Pancreas (tissue), 10 donors: ENCODE data around the gene RSPH1. TPM values are rescaled to one million over a fixed set of nuclear protein-coding genes. Genes with fewer than 3 reads are reported as not detected.

Experiments
- ATAC-seq, 4 donors: fragments of 200-7000 bp; cut with Tn5 transposase; one replicate each; pipeline versions ENCODE4 v1.8.0 to v1.9.1; 2020; ENCODE audit warnings: mild to moderate bottlenecking in 4 of 4, moderate library complexity in 4 of 4
- DNase-seq, 6 donors: peaks; one replicate each; pipeline ENCODE4 v3.0.0-alpha.2; 2020
- FAIRE-seq: peaks from 2 replicates; lab custom pipeline; 2012; peaks lifted over from hg19 to GRCh38; lab: Jason Lieb, UNC
- H3K27ac ChIP-seq, 4 donors: fragments of 200-600 bp; sonication (generic); 1 replicate in 3 of 4; 2 replicates in 1 of 4; pipeline versions ENCODE4 v1.5.0 to v1.8.0; 2020
- H3K27me3 ChIP-seq, 4 donors: fragments of 200-600 bp; one replicate each; pipeline ENCODE4 v1.8.0; 2021
- H3K36me3 ChIP-seq, 3 donors: fragments of 200-600 bp; sonication (generic) in 1 of 3; one replicate each; pipeline versions ENCODE4 v1.5.0 to v1.8.0; 2020 to 2021
- H3K4me1 ChIP-seq, 3 donors: fragments of 200-600 bp; one replicate each; pipeline ENCODE4 v1.8.0; 2021
- H3K4me3 ChIP-seq, 4 donors: fragments of 200-600 bp; sonication (generic) in 2 of 4; one replicate each; pipeline versions ENCODE4 v1.5.0 to v1.8.0; 2020 to 2021
- H3K9me3 ChIP-seq, 4 donors: fragments of 200-600 bp; one replicate each; pipeline ENCODE4 v1.8.0; 2021
- CTCF ChIP-seq, 4 donors: fragments of 200-600 bp; sonication (generic) in 3 of 4; IDR thresholded peaks; one replicate each; pipeline versions ENCODE4 v1.5.0 to v1.8.0; 2021; ENCODE audit warnings: antibody characterized with exemption in 4 of 4
- WGBS, 2 donors: extraction: QIAGEN DNeasy Blood & Tissue Kit; methylation state at CpG; one replicate each; pipeline ENCODE4 v1.1.7; 2013; 5-methylcytosine and 5-hydroxymethylcytosine counted together
- intact Hi-C, 3 donors: fragments of 100-400 bp; cut with DNase I; formaldehyde crosslinking; loops; one replicate each; pipeline versions ENCODE4 v1.11.1 to v1.14.2; 2022
- polyA plus RNA-seq, 2 donors: library from polyadenylated mRNA; stranded (reverse); fragments of 200-250 nt; gene quantifications; one replicate each; pipeline ENCODE4 v1.2.3, GENCODE V29; 2013
- total RNA-seq, 6 donors: library from RNA; stranded (reverse); fragmentation: NEBNext Ultra II Directional in 4 of 6; extraction: Animal tissue kit (Norgen Biotek cat#: 25700) in 4 of 6; gene quantifications; one replicate each; pipeline versions ENCODE4 v1.2.1 to v1.2.4, GENCODE V29; 2021 to 2023
- donor health status: healthy with polysubstance abuse.
- donor health status: DM: no; HTN: no; CAD: no; lungs with moderate emphysema.
- donor health status: DM: no; HTN: no; CAD: no.
- donor health status: control.
- donor health status: control.
- donor health status: Bipolar disorder and iron deficiency.
- donor health status: DM: yes; HTN: yes; CAD: no.
- donor health status: DM: no; HTN: no; CAD: no.
- donor health status: DM: no; HTN: no; CAD: no.
- donor health status: DM: yes; HTN: yes; CAD: no.

The RSPH1 gene
- total and polyA plus RNA-seq, 8 donors: 0.94 to 5.0 (median 2.1) TPM

- no peak for FAIRE-seq
- no peaks in the 10 kb centered on the region for H3K27me3 ChIP-seq
- intact Hi-C loops: no loop called here
These were observed 17.3 kb upstream of the RSPH1 start, which contains the start of gene SLC37A1 for GRCh38 chr21:42513151-42513984. Gene SLC37A1, plus strand, starts transcription at chr21:42513852. Its CDS starts 4,603 bp downstream, at chr21:42518455.

GRCh38 chr21:42512346-42513034 is 16.5 kb upstream of the RSPH1 start:
- no peak for FAIRE-seq
- Histone ChIP-seq H3K27ac (peak overlapping the region in 2 of 4 donors; percentile 78), H3K4me3 (no peak overlapping the region), H3K36me3 (no peaks in the 10 kb centered on the region), H3K27me3 (no peaks in the 10 kb centered on the region), H3K9me3 (no peaks in the 10 kb centered on the region), H3K4me1 (peaks cover 0 to 15% (median 0%) of the 10 kb centered on the region in 3 donors)
- intact Hi-C loops: no loop called here
- 96 to 97% methylated on average over 16 of the region's 16 CpGs for WGBS, 2 donors
- TF ChIP-seq CTCF (IDR thresholded peaks at IDR 0.05): no peak
- ATAC-seq: no peak
- no peak for DNase-seq

More at GRCh38 chr21:42513151-42513984, 17.3 kb upstream of the RSPH1 start, which contains the start of gene SLC37A1:
- no peaks in the 10 kb centered on the region for H3K36me3 ChIP-seq
- TF ChIP-seq CTCF (IDR thresholded peaks at IDR 0.05): no peak
- peak in 2 of 6 donors; percentile 50 to 79 for DNase-seq
- 11 to 17% methylated on average over 53 to 88 of the region's 88 CpGs for WGBS, 2 donors
- peak; percentile 15 to 65 (median 42) for ATAC-seq
- H3K9me3 ChIP-seq: no peaks in the 10 kb centered on the region
- H3K4me1 ChIP-seq: peaks cover 0 to 15% (median 0%) of the 10 kb centered on the region in 3 donors
- H3K27ac ChIP-seq: peak within 1 kb of the TSS; percentile 70 to 88 (median 82)
- H3K4me3 ChIP-seq: peak within 1 kb of the TSS; percentile 72 to 90 (median 79)

GRCh38 chr21:42509244-42509643 is 13.2 kb upstream of the RSPH1 start:
- no peak for FAIRE-seq
- no peak for DNase-seq
- 84 to 85% methylated on average over 11 of the region's 11 CpGs for WGBS, 2 donors
- ATAC-seq: no peak
- Histone ChIP-seq H3K27ac (no peak overlapping the region), H3K4me3 (no peak overlapping the region), H3K4me1 (no peaks in the 10 kb centered on the region), H3K9me3 (no peaks in the 10 kb centered on the region), H3K36me3 (no peaks in the 10 kb centered on the region), H3K27me3 (no peaks in the 10 kb centered on the region)
- no peak for TF ChIP-seq CTCF (IDR thresholded peaks at IDR 0.05)
- intact Hi-C loops: no loop called here

- Histone ChIP-seq H3K4me1 (no peaks in the 10 kb centered on the region), H3K36me3 (no peaks in the 10 kb centered on the region), H3K4me3 (no peak overlapping the region), H3K27ac (no peak overlapping the region), H3K27me3 (no peaks in the 10 kb centered on the region), H3K9me3 (no peaks in the 10 kb centered on the region)
- FAIRE-seq: no peak
- WGBS, 2 donors: 85 to 89% methylated on average over 2 of the region's 2 CpGs
- no peak for ATAC-seq
- no peak for DNase-seq
- no peak for TF ChIP-seq CTCF (IDR thresholded peaks at IDR 0.05)
- intact Hi-C loops: no loop called here
These were observed 12.3 kb upstream of the RSPH1 start for GRCh38 chr21:42508371-42508770.
